Embryonic facial prominence (tissue), 1 donor: Measurements from ENCODE around the gene SGCA.

Experiments
- DNase-seq: peaks from one replicate; pipeline ENCODE4 v3.0.0-alpha.2; 2016; ENCODE audit errors: extremely low spot score

Gene SGCA

GRCh38 chr17:50165867-50166517 is at the start of gene SGCA:
TSS of gene SGCA (plus strand) at chr17:50166005. CDS start at chr17:50166041, 36 bp downstream.
- DNase-seq, result no peak

GRCh38 chr17:50117202-50118051 is 48.4 kb upstream of the SGCA start:
- DNase-seq, result no peak

DNA sequence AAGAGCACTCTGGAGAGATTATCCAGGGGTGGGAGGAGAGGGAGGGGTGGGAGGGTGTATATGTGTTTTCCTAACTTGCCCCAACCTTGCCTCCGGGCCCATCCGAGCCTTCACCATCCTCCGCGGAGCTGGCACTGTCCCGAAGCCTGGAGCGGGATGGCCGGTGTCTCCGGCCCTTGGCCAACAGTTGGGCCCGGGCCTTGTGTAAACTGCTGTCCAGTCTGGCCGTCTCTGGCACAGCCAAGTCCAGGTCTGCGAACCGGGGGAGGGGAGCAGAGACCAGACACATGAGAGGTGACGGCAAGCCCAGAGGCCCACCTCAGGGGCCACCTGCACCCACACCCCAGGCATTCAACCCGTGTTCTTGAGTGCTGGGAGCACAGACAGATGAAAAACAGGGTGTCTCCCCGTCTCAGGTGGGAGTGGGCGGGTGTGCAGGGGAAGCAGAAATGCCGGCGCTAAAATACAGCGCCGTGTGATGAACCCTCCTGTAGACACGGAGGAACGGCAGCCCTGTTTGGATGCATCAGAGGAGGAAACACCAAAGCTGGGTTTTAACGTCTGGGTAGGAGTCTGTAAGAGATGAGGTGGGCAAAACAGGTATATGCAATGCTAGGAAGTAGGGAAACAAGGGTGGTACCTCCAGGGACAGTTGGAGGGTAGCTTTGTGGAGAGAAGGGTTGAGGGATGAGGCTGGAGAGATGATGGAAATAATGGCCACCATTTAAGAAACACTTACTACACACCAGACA is 47.6 kb upstream of the SGCA start:
- no peak for DNase-seq

DNA sequence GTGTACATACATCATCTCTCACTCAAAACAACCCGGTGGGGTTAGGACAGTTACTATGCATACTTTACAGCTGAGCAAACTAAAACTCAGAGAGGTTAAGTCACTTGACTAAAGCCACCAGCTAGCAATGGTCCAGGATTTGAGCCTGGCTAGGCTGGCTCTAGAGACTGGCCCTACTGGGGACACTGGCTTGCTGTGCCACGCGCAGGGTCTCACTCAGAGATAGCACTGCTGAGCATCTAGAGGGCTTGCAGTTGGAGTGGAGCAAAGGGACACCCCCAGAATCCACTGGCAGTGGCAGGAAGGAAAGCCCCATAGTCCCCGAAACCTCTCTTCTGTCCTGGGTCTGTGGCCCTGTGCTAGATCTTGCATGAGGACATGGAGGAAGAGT is 47.0 kb upstream of the SGCA start:
- no peak for DNase-seq

DNA sequence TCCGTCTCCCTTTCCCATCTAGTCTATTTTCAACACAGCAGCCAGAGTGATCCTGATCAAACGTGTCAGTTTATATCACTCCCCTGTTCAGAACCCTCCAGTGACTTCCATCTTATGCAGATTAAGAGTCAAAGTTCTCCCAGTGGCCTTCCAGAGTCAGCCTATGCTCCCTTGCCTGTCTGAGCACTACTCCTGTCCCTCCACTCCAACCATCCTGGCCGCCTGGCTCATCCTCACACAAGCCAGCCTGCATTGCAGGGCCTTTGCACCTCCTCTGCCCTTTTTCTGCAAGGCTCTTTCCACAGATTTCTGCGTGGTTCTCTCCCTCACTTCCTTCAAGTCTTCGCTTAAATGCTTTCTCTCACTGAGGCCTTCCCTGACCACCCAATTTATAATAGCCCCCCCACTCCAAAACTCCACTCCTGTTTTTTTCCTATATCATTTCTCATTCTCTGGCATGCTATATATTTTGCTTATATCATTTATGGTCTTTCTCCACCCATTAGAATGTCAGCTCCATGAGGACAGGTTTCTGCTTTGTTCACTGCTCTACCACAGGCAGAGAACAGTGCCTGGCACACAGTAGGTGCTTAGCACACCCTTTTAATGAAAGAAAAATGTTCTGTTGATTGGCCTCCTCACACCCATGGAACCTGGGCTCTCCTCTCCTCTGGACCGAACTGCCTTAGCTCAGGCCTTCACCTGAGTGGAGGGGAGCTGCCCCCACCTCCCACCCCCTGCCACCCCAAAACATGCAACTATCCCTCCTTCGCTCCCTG is 45.1 kb upstream of the SGCA start:
- DNase-seq, result no peak

DNA sequence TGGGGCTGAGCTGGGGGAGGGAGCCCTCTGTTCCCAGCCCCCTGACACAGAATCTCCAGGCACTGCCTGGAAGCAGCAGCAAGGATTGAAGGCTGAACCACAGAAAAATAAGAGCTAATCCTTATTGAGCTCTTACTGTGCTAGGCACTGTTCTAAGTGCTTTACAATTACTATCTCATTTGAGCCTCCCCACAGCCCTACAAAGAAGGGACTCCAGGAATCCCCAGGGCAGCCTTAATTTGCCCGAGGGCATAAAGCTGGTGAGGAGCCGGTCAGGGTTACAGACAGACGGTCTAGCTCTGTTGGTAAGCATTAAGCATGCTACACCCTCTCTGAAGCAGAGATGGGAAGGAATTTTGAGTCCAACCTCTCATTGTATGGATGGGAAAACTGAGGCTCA is 42.9 kb upstream of the SGCA start:
- DNase-seq, result no peak

DNA sequence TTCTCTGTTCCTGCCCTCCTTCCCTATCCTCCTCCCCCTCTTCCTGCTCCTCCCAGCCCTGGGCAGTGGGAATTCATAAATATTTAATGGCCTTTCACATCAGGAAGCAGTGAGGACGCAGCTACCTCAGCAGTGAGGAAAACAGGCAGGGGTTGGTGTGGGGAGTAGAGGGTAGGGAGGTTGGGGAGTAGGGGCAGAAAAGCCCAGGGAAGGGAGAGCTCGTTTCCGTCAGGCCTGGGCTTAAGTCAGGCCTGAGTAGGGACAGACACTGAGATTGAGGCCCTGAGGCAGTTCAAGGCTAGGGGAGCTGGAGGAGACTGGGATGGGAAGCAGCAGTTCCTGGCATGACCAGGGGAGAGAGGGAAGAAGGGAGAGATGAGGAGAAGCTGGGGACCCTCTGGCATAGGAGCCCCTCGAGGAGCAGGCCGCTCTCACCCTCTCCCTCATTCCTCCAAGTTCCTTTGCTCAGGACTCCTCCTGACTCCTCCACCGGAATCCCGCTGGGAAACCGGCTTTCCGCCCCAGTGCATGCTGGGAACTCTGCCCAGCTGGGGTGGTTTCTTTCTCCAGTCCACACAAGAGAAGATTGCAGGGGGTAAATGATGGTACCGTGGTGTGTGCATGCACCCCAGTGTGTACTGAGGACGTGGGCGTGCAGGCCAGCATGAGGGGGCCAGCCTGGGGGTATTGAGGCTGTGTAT is 42.0 kb upstream of the SGCA start:
- no peak for DNase-seq

- DNase-seq, result no peak
Observed at GRCh38 chr17:50125420-50125997, 40.3 kb upstream of the SGCA start.

DNA sequence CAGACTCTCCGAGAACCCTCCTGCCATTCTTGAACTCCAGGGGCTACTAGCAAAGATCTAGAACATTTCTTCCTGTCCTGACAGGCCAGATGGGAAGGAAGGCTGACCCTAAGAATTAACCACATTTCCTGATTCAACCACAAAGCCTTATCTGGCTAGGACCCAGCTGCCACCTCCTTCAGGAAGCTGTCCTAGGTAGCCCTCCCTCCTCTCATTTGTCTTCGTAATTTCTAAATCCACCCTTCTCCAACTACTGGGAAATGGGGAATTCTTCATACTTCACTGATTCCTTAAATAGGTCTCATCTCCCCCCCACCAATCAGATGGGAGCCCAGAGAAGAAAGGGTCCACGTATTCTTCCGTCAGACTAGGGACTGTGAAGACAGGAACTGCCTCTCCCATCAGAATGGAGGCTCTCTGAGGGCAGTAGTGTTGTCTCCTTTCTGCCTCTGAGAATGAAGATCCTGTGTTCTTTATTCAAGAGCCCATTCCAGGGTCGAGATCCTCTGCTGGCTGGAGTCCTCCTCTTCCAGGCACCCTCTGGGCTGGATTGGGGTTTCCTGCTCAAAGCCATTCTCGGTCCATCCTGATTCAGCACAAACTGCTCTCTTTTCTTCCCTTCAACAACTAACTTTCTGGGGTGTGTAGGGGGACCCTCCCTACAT is 38.0 kb upstream of the SGCA start:
- no peak for DNase-seq

DNA sequence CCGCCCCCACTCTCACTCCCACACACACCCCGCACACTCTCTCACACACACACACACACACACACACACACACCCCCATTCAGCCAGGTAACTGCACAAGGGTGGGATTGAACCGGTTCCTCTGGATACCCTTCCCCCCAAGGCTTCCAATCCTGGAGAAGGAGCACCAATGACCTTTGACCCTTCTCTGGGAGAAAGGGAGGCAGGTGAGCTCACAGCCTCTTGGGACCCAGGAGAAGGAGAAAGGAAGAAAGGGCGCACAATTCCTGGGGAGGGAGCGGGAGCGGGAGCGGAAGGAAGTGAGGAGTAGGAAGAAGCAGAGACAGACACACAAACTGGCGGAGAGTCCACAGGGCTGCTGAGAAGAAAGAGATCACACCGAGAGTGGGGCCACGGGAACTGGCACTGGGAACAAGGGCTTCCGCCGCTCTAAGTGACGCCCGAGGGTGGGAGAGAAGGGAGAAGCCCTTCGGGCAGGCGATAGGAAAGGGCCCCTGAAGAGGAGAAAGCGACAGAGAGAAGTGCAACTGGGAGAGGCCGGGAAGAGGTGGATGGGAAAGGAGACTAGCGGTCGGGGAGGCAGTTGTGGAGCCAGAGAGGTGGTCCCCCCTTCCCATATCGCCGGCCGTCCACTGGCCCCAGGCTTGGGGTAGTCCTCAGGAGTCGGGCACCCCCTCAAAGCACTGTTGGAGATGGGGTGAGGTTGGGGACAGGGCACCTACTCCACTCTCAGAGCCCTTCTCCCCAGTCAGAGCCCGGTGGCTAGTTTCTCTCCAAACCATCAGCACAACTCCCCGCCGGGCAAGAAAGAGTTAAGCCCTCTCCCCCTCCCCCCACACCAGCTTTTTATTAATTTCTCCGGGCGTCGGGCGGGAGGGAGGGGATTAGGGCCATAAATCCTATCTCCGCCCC is 37.1 kb upstream of the SGCA start:
- DNase-seq, result no peak

DNA sequence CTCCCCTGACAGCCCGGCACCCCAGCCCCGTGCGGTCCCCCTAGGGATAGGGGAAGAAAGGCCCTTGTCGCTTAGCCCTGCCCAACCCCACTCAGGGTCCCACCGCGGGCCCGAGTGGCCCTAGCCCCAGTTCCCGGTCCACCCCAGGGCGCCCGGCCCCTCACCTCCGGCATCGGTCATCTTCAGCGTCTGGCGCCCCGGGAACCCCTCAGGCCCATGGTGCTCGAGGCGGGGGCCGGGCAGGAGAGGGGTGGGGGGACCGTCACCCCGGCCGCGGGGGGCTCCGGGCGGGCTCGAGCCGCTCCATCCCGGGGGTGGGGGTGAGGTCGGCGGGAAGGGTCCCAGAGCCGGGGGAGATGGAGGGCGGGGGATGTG is 36.5 kb upstream of the SGCA start:
- DNase-seq, result no peak

DNA sequence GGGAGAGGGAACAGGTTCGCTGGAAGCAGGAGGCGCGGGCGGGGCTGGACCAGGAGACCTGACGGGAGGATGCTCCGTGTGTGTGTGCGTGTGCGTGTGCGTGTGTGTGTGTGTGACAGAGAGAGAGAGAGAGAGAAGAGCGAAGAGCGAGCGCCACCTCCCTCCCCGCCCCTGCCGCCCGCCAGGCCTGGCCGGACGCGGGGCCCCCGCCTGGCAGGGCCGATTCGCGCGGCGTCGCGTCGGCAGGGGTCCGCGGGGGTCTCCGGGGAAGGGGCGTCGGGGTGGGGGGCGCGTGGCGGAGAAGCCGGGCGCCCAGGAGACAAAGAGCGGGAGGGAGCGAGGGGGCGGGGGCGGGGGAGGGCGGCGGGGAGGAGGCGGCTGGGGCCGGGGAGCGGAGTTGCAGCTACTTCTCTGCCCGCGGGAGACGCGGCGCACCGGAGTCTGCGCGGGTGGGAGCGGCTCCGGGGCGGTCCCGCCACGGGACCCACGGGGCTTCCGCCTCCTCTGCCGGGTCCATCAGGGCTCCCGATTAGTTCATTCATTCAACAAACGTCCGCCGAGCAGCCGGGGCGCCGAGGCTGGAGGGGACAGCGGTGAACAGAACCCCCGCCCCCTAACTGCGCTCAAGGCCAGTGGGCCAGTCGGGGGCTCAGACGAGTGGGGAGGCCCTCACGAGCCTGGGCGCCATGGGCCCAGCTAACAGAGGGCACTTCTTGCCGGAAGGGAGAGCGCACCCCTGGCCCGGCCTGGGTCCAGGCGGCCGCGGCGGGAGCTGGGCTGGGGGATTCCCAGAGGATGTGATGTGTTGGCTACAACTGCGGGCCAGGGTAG is 35.9 kb upstream of the SGCA start, which contains the start of gene SAMD14:
TSS of gene SAMD14 (minus strand) at position 433 of the 831 bp plus-strand sequence. CDS start 5,201 bp downstream, outside the sequence.
- no peak for DNase-seq

- DNase-seq, result no peak
Observed at GRCh38 chr17:50130559-50131305, 35.1 kb upstream of the SGCA start.

DNA sequence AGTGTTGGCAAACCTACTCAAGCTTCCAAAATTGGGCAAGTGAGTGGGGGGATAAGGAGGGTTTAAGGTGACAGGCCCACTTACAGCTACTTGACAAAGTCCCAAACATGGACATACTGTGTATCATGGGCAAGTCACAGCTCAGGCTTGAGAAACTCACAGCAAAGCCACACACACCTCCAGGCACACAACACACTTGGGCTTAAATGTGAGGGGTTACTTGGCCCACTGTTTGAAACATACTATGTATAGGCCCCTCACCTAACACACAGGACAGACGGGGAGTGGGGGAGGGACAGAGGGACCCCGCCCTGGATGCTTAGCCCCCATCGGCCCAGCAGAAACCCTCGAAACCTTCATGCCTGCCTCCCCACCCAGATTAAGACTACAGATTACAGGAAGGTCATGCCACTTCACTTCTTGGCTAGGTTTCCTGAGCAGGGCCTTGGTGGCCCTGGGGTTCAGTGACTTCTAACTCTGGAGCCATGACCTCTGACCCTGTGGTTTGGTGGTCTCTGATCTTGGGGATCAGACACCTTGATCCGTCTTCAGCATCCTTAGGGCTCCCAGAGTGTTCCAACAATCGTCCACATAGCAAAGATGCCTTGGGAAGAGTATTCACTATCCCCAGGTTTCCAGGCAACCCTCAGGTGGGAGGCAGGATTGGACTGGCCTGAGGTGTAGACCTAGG is 33.6 kb upstream of the SGCA start:
- DNase-seq, result no peak

DNA sequence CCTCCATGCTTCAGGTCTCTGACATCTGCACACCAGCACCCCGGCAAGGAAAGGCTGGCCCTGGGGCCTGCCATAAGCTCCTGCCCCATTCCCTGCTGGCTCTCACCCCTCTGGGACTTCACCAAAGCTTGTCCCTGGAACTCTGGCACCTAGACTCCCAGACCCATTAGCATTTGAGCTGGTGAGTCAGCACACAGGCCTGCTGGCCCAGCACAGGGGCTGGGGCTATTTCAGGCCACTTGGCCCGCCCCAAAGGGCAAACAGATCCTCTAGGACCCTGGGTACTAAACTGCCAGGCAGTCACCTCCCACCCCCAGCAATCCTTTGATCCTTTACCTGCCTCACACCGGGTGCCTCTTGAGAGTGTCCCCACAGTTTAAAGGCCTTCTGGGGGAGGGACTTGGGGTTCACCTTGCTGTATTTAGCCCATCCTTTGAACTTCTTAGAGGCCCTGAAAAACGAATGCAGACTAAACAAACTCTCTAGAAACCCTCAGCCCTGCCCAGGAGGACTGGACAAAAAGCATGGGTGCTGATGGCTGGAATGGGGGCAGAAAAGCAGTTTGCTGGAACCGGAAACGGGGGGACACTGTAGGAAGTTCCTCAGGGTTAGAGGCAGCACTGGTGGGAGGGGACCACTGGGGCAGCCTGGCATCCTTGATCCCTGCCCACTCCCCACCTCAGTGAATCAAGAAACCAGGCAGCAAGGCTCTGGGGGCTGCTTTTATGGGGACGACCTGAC is 32.6 kb upstream of the SGCA start:
- DNase-seq, result no peak

GRCh38 chr17:50133769-50134099 is 32.1 kb upstream of the SGCA start:
- DNase-seq, result no peak
